ENCODE results near the gene ARL6.

Gene ARL6, protein sequence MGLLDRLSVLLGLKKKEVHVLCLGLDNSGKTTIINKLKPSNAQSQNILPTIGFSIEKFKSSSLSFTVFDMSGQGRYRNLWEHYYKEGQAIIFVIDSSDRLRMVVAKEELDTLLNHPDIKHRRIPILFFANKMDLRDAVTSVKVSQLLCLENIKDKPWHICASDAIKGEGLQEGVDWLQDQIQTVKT

DNA sequence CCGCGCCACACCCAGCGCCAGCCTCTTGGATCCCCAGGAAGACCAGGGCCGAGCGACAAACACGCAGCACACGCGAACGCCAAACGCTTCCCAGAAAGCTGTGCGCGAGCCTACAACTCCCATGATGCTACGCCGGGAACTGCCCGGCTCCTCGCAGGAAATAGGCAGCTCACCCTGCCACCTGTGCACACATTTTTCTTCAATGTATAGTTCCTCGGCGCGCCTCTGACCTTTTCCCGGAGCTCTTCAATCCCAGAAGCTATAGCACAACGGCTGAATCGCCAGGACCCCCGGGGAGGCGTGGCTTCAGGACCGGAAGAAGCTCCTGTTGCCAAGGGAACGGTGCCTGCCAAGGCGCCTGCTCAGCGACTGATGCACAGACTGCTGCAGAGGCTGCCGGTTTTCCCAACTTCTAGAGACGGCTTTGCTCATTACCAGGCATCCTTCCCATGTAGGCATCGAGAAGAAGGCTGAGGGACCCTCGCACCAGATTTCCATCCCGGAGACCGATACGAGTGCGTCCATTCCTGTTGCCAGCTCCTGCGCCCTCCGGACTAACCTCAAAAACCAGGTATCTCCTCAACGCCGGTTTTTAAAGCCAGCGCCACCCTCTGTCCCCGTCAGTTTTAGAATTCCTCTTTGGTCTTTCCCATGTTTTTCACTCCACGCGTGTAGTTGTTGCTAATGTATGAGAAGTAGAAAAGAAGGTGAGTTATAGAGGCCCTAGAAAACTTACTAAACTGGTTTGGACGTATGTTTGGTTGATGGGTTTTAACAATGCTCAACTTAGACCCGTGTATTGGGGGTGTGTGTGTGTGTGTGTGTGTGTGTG lies at the start of gene ARL6:
ARL6 (plus strand) TSS at position 352 of the 832 bp plus-strand sequence. CDS start 3,350 bp downstream, outside the sequence.
- in situ Hi-C loops (cut with MboI; ENCODE audit: low sequenced_read_pairs), result no loop called here

DNA sequence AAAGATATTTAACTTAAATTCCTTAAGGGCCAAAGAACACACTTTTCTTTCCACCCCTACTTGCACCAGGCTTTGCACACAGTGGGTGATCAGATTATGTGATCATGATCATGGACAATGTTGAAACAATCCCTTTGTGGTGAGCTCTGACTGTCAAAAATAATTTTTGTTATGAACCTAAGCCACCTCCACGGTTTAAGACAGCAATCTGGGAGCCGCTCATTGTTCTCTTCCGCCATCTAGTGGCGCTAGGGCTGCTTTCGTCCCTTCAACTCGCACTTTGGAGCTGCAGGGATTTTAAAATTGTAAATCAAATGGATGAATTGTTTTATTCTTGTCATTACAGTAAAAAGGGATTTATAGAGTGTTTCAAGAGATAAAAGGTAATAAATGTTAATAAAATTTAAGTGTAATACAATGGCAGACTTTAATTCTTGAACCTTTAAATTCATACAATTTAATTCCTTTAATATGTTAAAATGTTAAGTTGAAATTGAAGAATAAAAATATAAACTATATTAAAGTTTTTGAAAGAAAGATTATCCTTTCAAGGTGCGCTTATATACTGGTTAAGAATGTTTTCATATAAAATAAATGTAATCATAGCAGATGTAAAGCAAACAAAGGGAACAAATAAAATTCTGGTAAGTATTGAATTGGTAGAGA lies 45.3 kb upstream of the ARL6 start:
- in situ Hi-C loops (cut with MboI; ENCODE audit: low sequenced_read_pairs), result no loop called here

DNA sequence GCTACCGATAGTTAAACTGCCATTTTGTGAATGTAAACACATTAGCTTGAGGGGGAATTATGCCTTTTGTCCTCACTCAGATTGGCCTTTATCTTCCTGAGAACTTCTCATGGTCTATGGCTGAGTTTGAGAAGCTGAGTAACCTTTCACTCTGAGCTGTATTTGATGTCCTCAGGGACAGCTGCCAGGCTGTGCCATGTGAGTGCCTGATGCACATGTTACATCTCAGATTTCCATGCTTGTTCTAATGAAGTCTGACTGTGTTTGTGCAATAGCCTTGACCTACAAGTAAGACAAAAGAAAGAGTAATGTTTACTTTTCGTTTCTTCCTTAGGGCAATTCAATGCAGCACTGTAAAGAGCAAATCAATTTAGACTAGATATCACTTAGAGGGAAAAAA lies 44.1 kb upstream of the ARL6 start:
- in situ Hi-C loops (cut with MboI; ENCODE audit: low sequenced_read_pairs), result no loop called here

DNA sequence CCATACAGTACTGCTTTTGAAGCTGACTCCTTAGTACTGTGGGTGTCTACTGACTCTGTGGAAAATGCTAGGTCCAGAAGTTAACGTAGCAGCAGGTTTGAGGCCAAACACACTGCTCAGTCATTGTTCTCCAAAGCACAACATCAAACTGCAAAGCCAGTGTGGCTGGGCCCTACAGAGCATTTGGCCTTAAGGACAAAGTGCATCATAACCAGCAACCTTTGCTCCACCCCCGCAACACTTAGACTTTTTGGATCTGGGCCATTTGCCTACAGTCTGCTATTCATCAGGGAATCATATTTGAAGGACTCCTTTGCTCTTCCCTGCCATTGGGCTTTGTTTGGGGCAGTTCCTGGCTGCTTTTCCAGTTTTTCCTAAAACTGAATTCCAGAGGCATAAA lies 43.1 kb upstream of the ARL6 start:
- in situ Hi-C loops (cut with MboI; ENCODE audit: low sequenced_read_pairs), result no loop called here

DNA sequence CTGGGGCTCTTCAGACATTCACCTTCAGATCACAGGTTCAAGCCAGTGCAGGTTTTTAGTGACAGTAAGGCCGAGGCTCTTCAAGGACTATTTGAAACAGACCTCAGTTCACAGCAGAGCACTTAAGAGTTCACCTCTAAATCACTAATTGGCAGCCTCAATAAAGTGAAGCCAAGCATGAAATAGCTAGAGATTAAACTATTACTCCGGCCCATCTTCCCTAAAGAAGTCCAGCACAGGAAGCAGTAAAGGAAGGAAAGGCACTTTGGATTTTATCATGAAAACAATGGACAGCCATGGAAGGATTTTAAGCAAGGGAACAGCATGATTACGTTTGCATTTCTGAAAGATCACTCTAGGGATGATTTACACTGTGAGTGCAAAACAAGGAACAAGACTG lies 27.6 kb upstream of the ARL6 start:
- in situ Hi-C loops (cut with MboI; ENCODE audit: low sequenced_read_pairs), result no loop called here

DNA sequence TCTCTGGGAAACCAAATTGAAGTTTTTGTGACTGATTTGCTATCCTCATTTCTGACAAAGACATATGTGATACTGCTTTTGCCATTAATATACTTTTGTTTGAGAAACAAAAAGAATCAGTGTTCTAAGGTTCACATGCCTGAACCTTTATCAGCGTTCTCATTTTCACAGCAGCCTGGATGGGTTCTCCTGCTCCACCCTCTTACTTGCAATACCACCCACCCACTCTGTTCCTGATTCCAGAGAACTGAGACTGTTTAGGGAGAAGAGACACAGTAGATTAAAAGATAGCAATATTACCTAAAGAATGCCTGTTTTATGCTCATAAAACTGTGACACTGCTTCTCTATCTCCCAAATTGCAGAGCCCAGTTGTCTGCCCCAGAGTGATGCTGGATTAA lies 25.8 kb upstream of the ARL6 start:
- in situ Hi-C loops (cut with MboI; ENCODE audit: low sequenced_read_pairs), result no loop called here

DNA sequence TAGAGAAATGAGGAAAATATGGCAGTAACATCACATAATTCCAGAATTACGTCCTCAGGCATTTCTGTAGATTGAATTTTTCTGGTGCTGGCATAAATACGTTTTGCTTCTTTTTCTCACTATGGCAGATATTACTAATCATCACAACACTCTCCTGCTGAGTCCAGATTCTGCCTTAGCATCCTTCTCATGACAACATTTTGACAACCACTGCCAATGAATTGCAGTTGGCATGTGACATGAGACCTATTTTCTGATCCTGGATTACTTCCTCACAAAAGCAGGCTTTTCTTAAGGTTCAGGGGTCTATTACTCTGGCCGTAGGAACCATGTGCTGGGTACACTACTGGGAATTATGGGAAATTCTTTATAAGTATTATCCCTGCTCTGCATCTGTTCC lies 22.5 kb upstream of the ARL6 start:
- in situ Hi-C loops (cut with MboI; ENCODE audit: low sequenced_read_pairs), result no loop called here

DNA sequence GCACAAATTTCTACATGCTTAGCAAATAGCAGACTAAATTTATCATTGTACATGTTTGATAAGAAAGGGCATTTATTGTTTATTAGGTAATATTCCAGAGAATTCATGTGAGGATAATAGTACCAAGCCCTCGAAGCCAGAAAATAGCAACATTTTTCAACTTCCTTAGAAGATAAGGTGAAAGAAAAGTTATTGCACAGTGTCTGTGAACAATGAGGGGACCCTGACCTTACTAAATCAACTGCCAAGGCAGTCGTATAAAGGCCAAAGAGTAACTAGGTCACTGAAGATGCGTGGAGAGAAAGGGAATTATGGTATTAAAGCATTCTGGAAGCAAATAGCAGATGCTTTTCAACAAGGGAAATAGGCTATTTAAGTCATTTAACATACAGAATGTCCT lies 20.3 kb upstream of the ARL6 start:
- in situ Hi-C loops (cut with MboI; ENCODE audit: low sequenced_read_pairs), result no loop called here

DNA sequence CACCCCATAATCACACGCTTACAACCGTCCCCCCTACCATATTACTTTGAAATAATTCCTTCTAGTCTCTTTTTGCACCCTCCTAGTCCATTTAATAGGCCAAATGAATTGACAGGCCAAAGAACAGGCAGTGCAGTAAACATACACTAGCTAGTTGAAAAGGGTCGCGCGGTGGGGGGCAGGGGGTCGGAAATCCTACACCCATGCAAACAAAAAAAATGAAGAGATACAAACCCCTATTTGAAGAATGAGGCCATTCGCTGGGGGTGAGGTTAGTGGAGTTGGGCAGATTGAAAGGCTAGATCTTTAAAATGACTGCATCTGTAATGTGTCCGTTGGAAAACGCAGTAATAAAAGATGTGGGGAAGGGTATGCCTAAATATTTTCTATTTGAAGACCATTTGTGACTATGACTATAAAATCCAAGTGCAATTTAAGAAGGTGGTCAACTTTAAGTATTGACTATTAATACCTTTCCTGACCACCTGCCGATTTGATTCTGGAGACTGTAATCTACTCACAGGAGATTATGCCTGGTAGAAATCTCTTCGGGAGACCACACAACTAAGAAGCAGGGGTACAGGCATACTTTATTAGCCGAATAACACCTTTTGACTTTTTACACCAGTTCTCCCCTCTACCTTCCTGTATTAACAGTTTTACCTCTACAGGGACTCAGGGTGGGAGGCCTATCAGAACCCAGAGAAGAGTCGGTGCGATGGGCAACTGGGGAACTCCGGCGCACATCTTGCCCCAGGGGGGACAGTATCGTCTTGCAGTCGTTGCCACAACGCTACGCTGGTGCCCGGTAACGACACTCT lies 762 bp upstream of the ARL6 start:
- in situ Hi-C loops (cut with MboI; ENCODE audit: low sequenced_read_pairs), result no loop called here

DNA sequence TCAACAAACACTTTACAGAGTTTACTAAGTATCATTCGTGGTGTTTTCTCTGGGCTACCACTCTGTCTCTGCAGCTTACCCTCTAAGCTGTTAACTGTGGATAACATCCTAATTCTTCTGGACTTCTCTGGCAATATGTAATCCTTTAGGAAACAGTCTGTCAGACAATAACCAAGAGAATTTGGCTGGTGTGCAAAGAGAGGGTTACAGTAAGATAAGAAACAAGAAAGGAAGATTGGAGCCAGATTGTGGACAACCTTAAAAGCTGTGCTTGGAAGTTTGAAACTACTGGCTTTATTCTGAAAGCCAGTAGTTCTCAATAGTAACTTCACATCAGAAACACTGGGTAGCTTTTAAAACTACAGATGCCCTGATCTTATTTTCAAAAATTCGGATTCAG lies 778 bp downstream of the ARL6 start:
- in situ Hi-C loops (cut with MboI; ENCODE audit: low sequenced_read_pairs), result no loop called here

DNA sequence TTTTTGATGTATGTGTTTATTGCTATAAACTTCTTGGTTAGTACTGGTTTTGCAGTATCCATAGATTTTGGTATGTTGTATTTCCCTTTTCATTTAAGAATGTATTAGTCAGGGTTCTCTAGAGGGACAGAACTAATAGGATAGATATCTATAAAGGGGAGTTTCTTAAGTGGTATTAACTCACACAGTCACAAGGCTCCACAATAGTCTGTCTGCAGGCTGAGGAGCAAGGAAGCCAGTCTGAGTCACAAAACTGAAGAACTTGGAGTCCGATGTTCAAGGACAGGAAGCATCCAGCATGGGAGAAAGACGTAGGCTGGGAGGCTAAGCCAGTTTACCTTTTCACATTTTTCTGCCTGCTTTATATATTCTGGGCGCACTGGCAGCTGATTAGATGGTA lies 8.4 kb downstream of the ARL6 start:
- in situ Hi-C loops (cut with MboI; ENCODE audit: low sequenced_read_pairs), result no loop called here

DNA sequence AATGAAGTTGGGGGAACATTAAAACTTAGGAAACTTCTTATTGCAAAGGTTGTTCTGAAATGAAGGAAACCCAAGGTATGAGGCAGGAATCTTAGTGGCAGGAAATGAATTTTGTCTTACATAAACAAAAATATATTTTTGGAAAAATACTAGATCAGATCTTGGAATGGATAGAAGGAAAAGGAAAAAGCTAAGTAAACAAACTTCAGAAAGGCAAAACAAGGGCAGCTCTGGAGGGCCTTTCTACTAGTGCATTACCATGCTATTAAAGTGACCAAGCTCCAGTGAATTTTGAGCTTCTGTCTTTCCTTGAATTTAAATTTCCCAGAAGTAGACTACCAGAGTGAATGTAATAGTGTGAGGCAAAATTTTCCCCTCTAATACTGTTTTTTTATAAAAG lies 13.6 kb downstream of the ARL6 start:
- in situ Hi-C loops (cut with MboI; ENCODE audit: low sequenced_read_pairs), result no loop called here

DNA sequence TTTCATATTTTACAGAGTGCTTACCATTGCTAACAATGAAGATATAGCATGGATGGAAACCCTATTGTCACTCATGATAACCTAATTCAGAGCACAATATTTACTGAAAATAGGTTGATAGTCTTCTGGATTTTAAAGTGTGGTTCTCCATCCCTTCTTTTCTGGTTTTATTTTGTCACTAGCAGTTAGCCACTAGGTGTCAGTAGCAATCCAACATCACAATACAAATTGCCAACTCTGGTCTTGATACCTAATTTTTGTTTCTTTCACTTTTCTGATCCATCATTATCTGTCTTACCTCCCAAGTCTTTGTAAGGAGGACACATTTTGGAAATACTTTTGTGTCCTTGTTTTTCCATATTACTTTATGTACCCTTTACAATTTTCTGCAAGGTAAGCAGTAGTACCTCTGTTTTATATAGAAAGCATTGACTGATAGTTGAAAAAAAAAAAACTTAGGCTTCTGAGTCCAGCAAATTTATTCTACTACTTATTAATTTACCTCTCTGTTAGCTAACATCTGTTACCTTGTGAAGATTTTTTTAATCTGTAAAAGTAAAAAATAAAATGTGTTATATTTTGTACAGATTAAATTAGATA lies 29.0 kb downstream of the ARL6 start:
- in situ Hi-C loops (cut with MboI; ENCODE audit: low sequenced_read_pairs), result loop anchor here (10.0 kb wide), 1 partner anchor 231 kb away; no protein-coding TSS in a partner anchor

DNA sequence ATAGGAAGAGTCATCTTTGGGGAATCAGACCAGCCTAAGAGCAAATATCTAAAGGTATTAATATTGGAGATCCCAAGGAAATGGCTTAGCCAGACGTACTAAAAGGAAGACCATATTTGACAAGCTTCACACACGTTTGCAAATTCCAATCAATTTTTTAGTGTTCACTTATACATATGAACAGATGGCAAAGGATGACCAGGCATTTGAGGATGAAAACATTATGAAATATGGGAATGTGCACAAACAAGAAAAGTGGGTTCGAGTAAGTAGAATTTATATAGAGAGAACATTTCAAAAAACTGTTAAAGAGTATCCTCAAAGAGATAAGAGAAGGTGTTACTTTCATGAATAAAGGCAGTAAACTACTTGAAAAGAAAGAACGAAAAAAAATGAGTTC lies 31.4 kb downstream of the ARL6 start:
- in situ Hi-C loops (cut with MboI; ENCODE audit: low sequenced_read_pairs), result loop anchor here (10.0 kb wide), 1 partner anchor 229 kb away; no protein-coding TSS in a partner anchor

DNA sequence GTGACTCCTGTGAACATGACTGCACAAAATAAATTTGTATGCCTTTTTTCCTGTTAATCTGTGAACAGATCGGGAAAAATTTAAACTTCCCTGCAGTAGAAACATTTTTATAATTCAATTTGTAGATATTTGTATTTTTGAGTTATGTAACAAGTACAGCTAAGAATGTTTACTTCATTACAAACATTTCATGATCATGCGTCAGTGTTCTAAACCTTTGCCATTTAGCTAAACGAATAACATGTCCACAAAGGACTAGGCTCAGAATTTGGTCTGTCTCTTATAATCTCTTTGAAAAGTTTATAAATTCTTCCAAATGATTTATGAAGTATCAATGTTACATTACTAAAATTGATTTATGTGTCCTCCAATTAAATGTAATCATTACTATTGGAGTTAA lies 39.9 kb downstream of the ARL6 start:
- in situ Hi-C loops (cut with MboI; ENCODE audit: low sequenced_read_pairs), result no loop called here

DNA sequence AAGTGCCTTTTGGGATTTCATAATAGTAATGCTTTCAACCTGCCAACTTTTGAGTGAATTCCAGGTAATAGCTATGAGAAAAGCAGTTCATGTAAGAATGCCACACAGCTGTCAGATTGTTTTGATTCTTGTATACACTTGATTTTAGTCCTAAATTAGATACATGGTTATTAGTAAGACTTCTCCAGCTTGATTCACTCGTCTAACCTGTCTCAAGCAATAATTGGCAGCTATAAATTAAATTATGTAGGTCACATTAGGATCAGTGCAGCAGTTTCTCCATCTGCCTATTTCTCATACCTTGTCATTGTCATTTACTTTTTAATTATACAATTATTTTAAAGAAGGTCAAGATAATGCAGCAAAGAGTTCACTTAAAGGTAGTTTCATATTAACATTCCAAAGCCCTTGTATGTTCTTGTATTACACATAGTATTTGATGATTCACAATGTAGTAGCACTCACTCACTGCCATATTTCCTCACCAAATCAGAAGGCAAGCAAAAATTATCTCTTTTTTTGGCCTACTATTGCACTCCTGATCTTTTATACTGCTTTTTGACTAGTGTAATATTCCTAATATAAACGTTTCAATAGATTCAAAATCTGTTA lies 46.3 kb downstream of the ARL6 start:
- in situ Hi-C loops (cut with MboI; ENCODE audit: low sequenced_read_pairs), result no loop called here

DNA sequence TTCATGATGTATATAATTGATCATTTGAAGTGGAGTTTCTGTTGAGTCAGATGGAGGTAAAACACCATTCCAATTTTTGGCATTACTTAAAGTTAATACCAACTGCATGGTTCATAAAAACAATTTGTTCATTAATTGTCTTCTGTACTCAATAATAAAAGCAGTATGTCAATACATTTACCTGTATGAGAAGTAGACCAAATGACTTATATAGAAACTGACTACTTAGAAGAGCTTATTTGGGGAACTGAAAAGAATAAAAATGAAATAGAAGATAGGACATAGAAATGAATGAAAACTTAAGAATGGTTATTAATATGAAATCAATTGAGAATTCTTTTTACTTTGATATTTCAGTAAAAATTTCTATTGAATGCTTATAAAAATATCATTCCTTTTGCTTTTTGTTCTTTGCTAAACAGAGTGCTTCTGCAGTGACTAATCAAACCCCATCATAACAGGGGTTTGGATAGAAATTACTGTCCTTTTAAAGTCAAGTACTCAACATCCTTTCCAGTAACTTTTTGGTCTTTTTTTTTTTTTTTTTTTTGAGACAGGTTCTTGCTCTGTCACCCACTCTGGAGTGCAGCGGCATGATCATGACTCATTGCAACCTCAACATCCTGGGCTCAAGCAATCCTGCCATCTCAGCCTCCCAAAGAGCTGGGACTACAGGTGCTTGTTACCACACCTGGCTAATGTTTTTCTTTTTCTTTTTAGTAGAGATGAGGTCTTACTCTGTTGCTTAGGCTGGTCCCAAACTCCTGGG lies 50.8 kb downstream of the ARL6 start:
- in situ Hi-C loops (cut with MboI; ENCODE audit: low sequenced_read_pairs), result no loop called here

DNA sequence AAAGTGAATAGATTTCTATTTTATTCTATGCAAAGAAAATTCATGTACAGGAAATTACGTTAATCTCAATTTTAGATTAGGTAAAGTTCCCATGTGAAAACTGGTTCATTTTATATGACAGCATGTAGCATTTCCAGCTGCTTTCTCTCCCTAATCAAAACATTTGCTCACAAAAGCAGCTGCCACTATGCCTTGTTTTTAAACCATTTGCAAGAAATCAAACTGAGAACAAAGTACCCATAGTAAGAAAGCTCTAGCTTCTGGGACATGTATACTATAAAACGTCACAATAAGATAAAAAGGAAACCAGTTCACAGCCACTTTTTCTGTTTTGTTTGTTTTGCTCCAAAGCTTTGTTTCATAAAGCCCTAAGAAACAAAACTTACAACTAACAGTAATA lies 52.3 kb downstream of the ARL6 start:
- in situ Hi-C loops (cut with MboI; ENCODE audit: low sequenced_read_pairs), result no loop called here

DNA sequence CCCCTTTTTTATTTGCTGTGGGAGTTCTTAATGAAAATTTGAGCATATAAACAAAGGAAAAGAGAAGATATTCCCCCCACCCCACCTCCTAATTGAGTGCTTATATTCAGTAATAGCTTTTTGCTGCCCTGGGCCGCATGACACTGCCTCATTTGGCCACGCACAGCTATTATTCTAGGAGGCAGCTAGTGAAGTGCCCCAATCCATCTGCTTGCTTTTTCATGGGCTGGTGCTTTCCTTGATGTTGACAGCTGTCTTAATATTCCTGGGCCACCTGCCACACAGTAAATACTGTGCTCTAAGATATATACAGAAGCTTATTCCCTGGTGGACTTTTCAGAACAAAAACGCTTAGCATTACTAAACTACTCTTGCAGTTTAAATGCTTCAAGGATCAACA lies 53.4 kb downstream of the ARL6 start:
- in situ Hi-C loops (cut with MboI; ENCODE audit: low sequenced_read_pairs), result no loop called here

DNA sequence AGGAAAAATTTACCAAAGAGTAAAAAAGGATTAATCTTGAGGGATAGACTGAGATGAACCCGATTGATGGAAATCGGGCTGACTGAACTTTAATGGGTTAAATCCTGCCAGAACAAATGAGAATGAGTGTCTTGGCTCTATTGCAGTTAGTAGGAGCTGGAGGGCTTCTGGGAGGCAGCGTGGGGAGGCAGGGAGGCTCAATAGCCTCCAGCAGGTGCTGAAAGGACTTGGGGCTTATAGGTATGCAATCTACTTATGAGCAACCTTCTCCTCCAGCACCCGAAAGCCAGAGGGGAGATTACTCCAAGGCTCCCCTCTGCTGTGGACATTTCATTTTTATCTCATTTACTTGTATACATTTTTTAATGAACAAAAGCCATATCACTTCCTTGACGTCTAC lies 56.2 kb downstream of the ARL6 start:
- in situ Hi-C loops (cut with MboI; ENCODE audit: low sequenced_read_pairs), result no loop called here

All from HL-60/S4 (cell line).